Transverse colon (tissue), 4 donors: ENCODE measurements around the gene SRSF10. TPM values are rescaled to one million over a fixed set of nuclear protein-coding genes. Genes with fewer than 3 reads are reported as not detected.

Experiments
- DNase-seq: peaks from one replicate; pipeline ENCODE4 v3.0.0-alpha.2; 2019
- H3K27ac ChIP-seq, 4 donors: fragments of 200-600 bp; sonication (generic); 2 replicates each; pipeline ENCODE4 v1.5.1; 2016 to 2018; ENCODE audit warnings: inconsistent platforms in 4 of 4
- H3K27me3 ChIP-seq: fragments of 200-600 bp; sonication (generic); 2 replicates; pipeline ENCODE4 v1.5.1; 2017; ENCODE audit warnings: inconsistent platforms
- H3K36me3 ChIP-seq, 4 donors: fragments of 200-600 bp; sonication (generic); 2 replicates each; pipeline ENCODE4 v1.5.1; 2017 to 2019; ENCODE audit warnings: inconsistent platforms in 4 of 4
- H3K4me1 ChIP-seq, 4 donors: fragments of 200-600 bp; sonication (generic); 2 replicates each; pipeline ENCODE4 v1.5.1; 2017 to 2020; ENCODE audit warnings: inconsistent platforms in 4 of 4
- H3K4me3 ChIP-seq, 4 donors: fragments of 200-600 bp; sonication (generic); 1 replicate in 1 of 4; 2 replicates in 3 of 4; pipeline versions ENCODE4 v1.5.1 to v1.6.1; 2017 to 2019; ENCODE audit warnings: inconsistent platforms in 4 of 4
- H3K9me3 ChIP-seq, 2 donors: fragments of 200-600 bp; sonication (generic); 2 replicates each; pipeline ENCODE4 v1.5.1; 2017 to 2019; ENCODE audit warnings: inconsistent platforms in 2 of 2
- EP300 ChIP-seq: sonication (generic); formaldehyde crosslinking; IDR thresholded peaks from one replicate; pipeline ENCODE4 v1.6.1; 2017; ENCODE audit warnings: antibody characterized with exemption, low read depth
- POLR2A ChIP-seq: fragments of 450-650 bp; IDR thresholded peaks from one replicate; pipeline ENCODE4 v1.6.1; 2016; ENCODE audit warnings: antibody characterized with exemption, mild to moderate bottlenecking, moderate library complexity
- POLR2AphosphoS5 ChIP-seq, 3 donors: sonication (generic); formaldehyde crosslinking; IDR thresholded peaks; one replicate each; pipeline ENCODE4 v1.6.1; 2016; ENCODE audit warnings: antibody characterized with exemption in 3 of 3
- WGBS, 2 donors: methylation state at CpG; one replicate each; pipeline ENCODE4 v1.1.5; 2018; ENCODE audit warnings: low coverage in 1 of 2; 5-methylcytosine and 5-hydroxymethylcytosine counted together
- in situ Hi-C, 4 donors: fragments of 200-750 bp; cut with MboI; loops; one replicate each; pipeline versions ENCODE4 v1.15.0 to v1.15.1; 2017; ENCODE audit warnings: low sequenced_read_pairs in 3 of 4, low pct_ligation_motif_present in 1 of 4, low pct_unique_long_range_greater_than_20kb in 1 of 4
- intact Hi-C: fragments of 100-400 bp; cut with DNase I; formaldehyde crosslinking; loops from one replicate; pipeline ENCODE4 v1.15.1; 2023; ENCODE audit warnings: low total_unique reads
- total RNA-seq, 4 donors: library from RNA; depleted of rRNA; stranded (reverse); fragments of >200 nt; gene quantifications; one replicate each; pipeline ENCODE4 v1.1.0, GENCODE V29; 2016
- TF ChIP-seq, protein P1 (sequence below), 5 experiments: fragments of 200-600 bp in 3 of 5; fragments of 450-650 bp in 2 of 5; sonication (generic) in 3 of 5; IDR thresholded peaks; 1 replicate in 2 of 5; 2 replicates in 3 of 5; pipeline ENCODE4 v1.5.1; 2016 to 2017; ENCODE audit warnings: antibody characterized with exemption in 5 of 5, inconsistent platforms in 3 of 5, mild to moderate bottlenecking in 2 of 5, moderate library complexity in 1 of 5

SRSF10 gene
- total RNA-seq: 100 to 1,000 TPM in 1 of 4 donors, 10 to 100 TPM in 3; 58.4 to 140 (median 91.3) TPM

DNA sequence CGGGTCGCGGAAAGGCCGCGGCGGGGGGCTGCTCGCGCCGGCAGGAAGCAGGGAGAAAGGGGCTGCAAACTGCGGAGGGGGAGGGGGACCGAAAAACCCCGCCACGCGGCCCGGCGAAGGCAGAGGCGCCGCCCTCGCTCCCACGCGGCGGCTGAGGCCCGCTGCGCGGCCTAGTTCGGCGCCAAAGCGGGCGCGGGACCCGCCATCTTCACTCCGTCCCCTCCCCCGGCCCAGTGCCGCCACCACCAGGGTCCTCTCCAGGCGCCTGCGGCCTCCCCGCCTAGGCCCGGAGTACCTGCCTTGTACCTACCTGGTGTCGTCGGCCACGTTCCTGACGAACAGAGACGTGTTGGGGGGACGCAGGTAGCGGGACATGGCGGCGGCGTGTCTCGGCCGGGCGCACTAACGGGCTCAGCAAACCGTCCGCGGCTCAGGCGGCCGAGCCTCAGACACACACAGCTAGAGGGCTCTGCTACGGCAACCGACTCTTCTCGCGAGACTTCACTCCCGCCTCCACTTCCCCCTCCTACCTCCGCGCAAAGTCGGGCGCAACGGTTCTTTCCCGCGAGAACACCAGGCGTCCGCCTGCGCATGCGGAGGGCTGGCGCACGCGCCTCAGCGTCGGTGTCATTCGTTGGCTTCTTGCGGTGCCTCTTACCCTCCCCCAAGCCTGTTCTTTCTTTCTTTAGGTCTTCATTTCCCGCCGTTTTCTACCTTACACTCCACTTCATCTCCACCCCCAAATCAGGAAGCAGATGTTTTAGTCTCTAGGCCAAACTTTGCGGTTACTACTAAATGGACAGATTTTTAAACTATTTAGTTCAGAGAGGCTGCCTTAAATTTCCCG, at the start of gene SRSF10:
SRSF10 (minus strand) TSS at position 447 of the 847 bp plus-strand sequence; CDS start at position 375, 72 bp downstream.
- TF ChIP-seq POLR2A (peak; percentile 99), EP300 (no peak), POLR2AphosphoS5 (IDR thresholded peaks at IDR 0.05) (peak; percentile 99)
- TF ChIP-seq, protein P1, sequence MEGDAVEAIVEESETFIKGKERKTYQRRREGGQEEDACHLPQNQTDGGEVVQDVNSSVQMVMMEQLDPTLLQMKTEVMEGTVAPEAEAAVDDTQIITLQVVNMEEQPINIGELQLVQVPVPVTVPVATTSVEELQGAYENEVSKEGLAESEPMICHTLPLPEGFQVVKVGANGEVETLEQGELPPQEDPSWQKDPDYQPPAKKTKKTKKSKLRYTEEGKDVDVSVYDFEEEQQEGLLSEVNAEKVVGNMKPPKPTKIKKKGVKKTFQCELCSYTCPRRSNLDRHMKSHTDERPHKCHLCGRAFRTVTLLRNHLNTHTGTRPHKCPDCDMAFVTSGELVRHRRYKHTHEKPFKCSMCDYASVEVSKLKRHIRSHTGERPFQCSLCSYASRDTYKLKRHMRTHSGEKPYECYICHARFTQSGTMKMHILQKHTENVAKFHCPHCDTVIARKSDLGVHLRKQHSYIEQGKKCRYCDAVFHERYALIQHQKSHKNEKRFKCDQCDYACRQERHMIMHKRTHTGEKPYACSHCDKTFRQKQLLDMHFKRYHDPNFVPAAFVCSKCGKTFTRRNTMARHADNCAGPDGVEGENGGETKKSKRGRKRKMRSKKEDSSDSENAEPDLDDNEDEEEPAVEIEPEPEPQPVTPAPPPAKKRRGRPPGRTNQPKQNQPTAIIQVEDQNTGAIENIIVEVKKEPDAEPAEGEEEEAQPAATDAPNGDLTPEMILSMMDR (IDR thresholded peaks at IDR 0.05): peak in 4 of 5 experiments; percentile 17 to 67 (median 32)
- no peaks in the 10 kb centered on the region for H3K9me3 ChIP-seq
- H3K36me3 ChIP-seq: no peaks in the 10 kb centered on the region
- peaks cover 26 to 67% (median 47%) of the 10 kb centered on the region in 4 donors for H3K4me1 ChIP-seq
- no peaks in the 10 kb centered on the region for H3K27me3 ChIP-seq
- in situ Hi-C loops: no loop called here
- 0% methylated on average over 6 to 73 of the region's 84 CpGs for WGBS, 2 donors
- intact Hi-C loops: loop anchor here (5.0 kb wide), 1 partner anchor 42 kb away; no protein-coding TSS in a partner anchor
- peak within 1 kb of the TSS; percentile 74 to 97 (median 90) for H3K4me3 ChIP-seq
- peak; percentile 99 for DNase-seq
- H3K27ac ChIP-seq: peak within 1 kb of the TSS; percentile 95 to 98 (median 97)

DNA sequence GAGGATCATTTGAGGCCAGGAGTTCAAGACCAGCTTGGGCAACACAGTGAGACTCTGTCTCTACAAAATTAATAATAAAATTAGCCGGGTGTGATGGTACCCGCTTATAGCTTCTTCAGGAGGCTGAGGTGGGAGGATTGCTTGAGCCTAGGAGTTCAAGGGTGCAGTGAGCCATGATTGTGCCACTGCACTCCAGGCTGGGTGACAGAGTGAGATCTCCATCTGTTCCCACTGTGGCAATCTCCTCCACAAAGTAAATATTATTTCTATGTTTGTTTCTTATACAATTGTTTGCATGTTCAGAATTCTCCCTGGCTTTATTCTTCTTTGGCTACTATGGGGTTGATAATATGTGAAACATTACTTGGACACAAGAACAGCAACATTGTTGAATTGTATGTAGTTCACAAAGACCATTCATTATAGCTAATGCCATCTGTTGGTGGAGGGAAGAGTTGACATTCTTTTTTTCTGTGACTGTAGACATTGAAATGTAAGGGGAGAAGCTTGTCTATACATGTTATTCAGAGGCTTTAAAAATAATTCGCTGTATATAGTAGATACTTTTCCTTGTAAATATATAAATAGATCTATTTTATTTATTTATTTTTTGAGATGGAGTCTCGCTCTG, 47.8 kb upstream of the SRSF10 start:
- no peak for DNase-seq
- Histone ChIP-seq H3K36me3 (no peaks in the 10 kb centered on the region), H3K27ac (no peak overlapping the region), H3K27me3 (no peaks in the 10 kb centered on the region), H3K4me1 (peaks cover 2 to 13% (median 6%) of the 10 kb centered on the region in 4 donors), H3K9me3 (no peaks in the 10 kb centered on the region), H3K4me3 (no peak overlapping the region)
- TF ChIP-seq, protein P1 (IDR thresholded peaks at IDR 0.05): peak; percentile 51 to 76 (median 59)
- TF ChIP-seq POLR2AphosphoS5 (IDR thresholded peaks at IDR 0.05) (peak in 1 of 3 donors; percentile 19), EP300 (no peak), POLR2A (no peak)
- in situ Hi-C loops: no loop called here
- intact Hi-C loops: no loop called here
- WGBS, 2 donors: 25 to 76% methylated on average over 1 to 4 of the region's 4 CpGs

DNA sequence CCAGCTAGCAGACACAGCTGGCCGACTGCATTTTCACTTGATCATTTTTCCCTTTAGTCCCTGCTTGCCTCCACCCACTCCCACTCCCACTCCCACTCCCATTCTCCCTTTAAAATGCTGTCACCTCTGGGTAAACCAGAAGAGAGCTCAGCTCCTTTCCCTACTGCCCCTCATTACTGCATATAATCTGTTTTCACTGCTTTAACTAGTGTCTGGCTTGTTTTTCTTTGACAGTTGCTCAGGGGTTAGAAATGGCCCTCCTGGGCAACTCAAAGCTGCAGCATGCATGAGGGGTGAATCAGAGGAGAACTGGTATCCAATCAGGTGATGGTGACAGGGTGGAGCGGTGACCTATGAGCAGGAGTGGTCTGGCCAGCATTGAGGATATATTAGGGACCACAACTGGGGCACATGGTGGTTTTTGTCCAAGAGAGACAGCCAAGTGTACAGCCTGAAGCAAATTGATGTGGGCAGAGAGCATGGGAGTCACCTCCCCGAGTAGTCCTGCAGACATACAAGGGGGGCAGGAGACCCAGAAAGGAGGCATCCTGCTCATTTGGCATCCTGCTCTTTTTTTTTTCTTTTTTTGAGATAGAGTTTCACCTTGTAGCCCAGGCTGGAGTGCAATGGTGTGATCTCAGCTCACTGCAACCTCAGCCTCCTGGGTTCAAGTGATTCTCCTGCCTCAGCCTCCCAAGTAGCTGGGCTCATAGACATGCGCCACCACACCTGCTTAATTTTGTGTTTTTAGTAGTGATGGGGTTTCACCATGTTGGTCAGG, 42.6 kb upstream of the SRSF10 start:
- in situ Hi-C loops: no loop called here
- no peak overlapping the region for H3K4me3 ChIP-seq
- DNase-seq: peak; percentile 37
- WGBS, 2 donors: 60 to 71% methylated on average over 2 to 4 of the region's 4 CpGs
- TF ChIP-seq POLR2A (no peak), POLR2AphosphoS5 (IDR thresholded peaks at IDR 0.05) (no peak), EP300 (no peak)
- TF ChIP-seq, protein P1 (IDR thresholded peaks at IDR 0.05): no peak
- H3K4me1 ChIP-seq: peaks cover 30 to 60% (median 54%) of the 10 kb centered on the region in 4 donors
- no peaks in the 10 kb centered on the region for H3K9me3 ChIP-seq
- H3K36me3 ChIP-seq: no peaks in the 10 kb centered on the region
- intact Hi-C loops: loop anchor here (5.0 kb wide), 2 partner anchors 40 to 65 kb away; partner anchors contain the start of genes PNRC2 and SRSF10
- H3K27me3 ChIP-seq: no peaks in the 10 kb centered on the region
- H3K27ac ChIP-seq: peak overlapping the region; percentile 92 to 96 (median 93)
